Activated T-helper 2 cell treated with anti-CD3 and anti-CD28 coated beads, Interferon-gamma antibody, Interleukin-2, Interleukin-4, amounts not matched to agents 10 μg/mL and 5 μg/mL and 100 μg/mL, durations not matched to agents 14 hours and 24 hours and 36 hours (primary cell): ENCODE data around the gene P2RX5. TPM values are rescaled to one million over a fixed set of nuclear protein-coding genes. Genes with fewer than 3 reads are reported as not detected.

Experiments used
- DNase-seq: peaks from one replicate; pipeline ENCODE4 v3.0.0; 2021; ENCODE audit warnings: low spot score
- H3K27ac Mint-ChIP-seq: one replicate; pipeline ENCODE4 v1.8.0; 2021; ENCODE audit warnings: mixed read lengths
- H3K27me3 Mint-ChIP-seq: one replicate; pipeline ENCODE4 v1.8.0; 2021; ENCODE audit warnings: low read depth, mixed read lengths
- H3K36me3 Mint-ChIP-seq: one replicate; pipeline ENCODE4 v1.8.0; 2021; ENCODE audit warnings: low read depth, mixed read lengths
- H3K4me1 Mint-ChIP-seq: one replicate; pipeline ENCODE4 v1.8.0; 2021; ENCODE audit warnings: low read depth, mixed read lengths
- H3K4me3 Mint-ChIP-seq: one replicate; pipeline ENCODE4 v1.8.0; 2021; ENCODE audit warnings: low read depth, mild to moderate bottlenecking, moderate library complexity, mixed read lengths
- H3K9me3 Mint-ChIP-seq: one replicate; pipeline ENCODE4 v1.8.0; 2021; ENCODE audit warnings: mixed read lengths
- intact Hi-C: fragments of 100-400 bp; cut with micrococcal nuclease; formaldehyde crosslinking; loops from one replicate; pipeline ENCODE4 v1.15.1; 2023
- total RNA-seq: library from RNA; stranded (reverse); gene quantifications from 2 replicates; pipeline ENCODE4 v1.2.3, GENCODE V29; 2022

Gene P2RX5
- total RNA-seq, 1 donor from 2014 or later: 118 TPM

- no peak for DNase-seq
- Mint-ChIP-seq H3K27ac (no peak overlapping the region), H3K4me3 (no peak overlapping the region), H3K36me3 (peaks cover 39% of the 10 kb centered on the region), H3K9me3 (no peaks in the 10 kb centered on the region), H3K4me1 (peaks cover 9% of the 10 kb centered on the region), H3K27me3 (no peaks in the 10 kb centered on the region)
- intact Hi-C loops: no loop called here
These were observed 7.1 kb downstream of the P2RX5 start for GRCh38 chr17:3688852-3689261.

- Mint-ChIP-seq H3K27ac (no peak overlapping the region), H3K4me1 (peaks cover 8% of the 10 kb centered on the region)
These were observed 7.9 kb downstream of the P2RX5 start for GRCh38 chr17:3688027-3688553.

GRCh38 chr17:3685174-3685573 lies 10.8 kb downstream of the P2RX5 start:
- Mint-ChIP-seq H3K4me1 (peaks cover 6% of the 10 kb centered on the region), H3K4me3 (no peak overlapping the region), H3K36me3 (peaks cover 48% of the 10 kb centered on the region), H3K27me3 (no peaks in the 10 kb centered on the region), H3K9me3 (no peaks in the 10 kb centered on the region), H3K27ac (no peak overlapping the region)
- intact Hi-C loops: no loop called here
- DNase-seq: no peak

More at GRCh38 chr17:3688027-3688553, 7.9 kb downstream of the P2RX5 start:
- H3K4me3 Mint-ChIP-seq: no peak overlapping the region
- DNase-seq: no peak
- H3K36me3 Mint-ChIP-seq: peaks cover 42% of the 10 kb centered on the region
- H3K27me3 Mint-ChIP-seq: no peaks in the 10 kb centered on the region
- intact Hi-C loops: no loop called here
- no peaks in the 10 kb centered on the region for H3K9me3 Mint-ChIP-seq

- peak; percentile 43 for DNase-seq
- Mint-ChIP-seq H3K4me1 (peaks cover 6% of the 10 kb centered on the region), H3K4me3 (no peak overlapping the region), H3K27ac (peak overlapping the region; percentile 49), H3K27me3 (no peaks in the 10 kb centered on the region), H3K9me3 (no peaks in the 10 kb centered on the region), H3K36me3 (peaks cover 45% of the 10 kb centered on the region)
- intact Hi-C loops: loop anchor here (2.0 to 5.0 kb wide), 2 partner anchors 39 to 144 kb away; partner anchors contain the start of gene HASPIN
These were observed 12.9 kb downstream of the P2RX5 start for GRCh38 chr17:3683054-3683511.

GRCh38 chr17:3682033-3682432 lies 13.9 kb downstream of the P2RX5 start:
- Mint-ChIP-seq H3K4me1 (peaks cover 6% of the 10 kb centered on the region), H3K27me3 (no peaks in the 10 kb centered on the region), H3K27ac (no peak overlapping the region), H3K4me3 (no peak overlapping the region), H3K36me3 (peaks cover 54% of the 10 kb centered on the region), H3K9me3 (no peaks in the 10 kb centered on the region)
- no peak for DNase-seq
- intact Hi-C loops: loop anchor here (2.0 to 5.0 kb wide), 2 partner anchors 40 to 145 kb away; partner anchors contain the start of gene HASPIN

GRCh38 chr17:3681565-3681964 lies 14.4 kb downstream of the P2RX5 start:
- H3K27ac Mint-ChIP-seq: no peak overlapping the region
- H3K27me3 Mint-ChIP-seq: no peaks in the 10 kb centered on the region
- peaks cover 54% of the 10 kb centered on the region for H3K36me3 Mint-ChIP-seq
- H3K4me3 Mint-ChIP-seq: no peak overlapping the region
- intact Hi-C loops: loop anchor here (5.0 kb wide), 1 partner anchor 41 kb away; the partner anchor contains the start of gene HASPIN
- DNase-seq: no peak
- H3K4me1 Mint-ChIP-seq: peaks cover 6% of the 10 kb centered on the region
- no peaks in the 10 kb centered on the region for H3K9me3 Mint-ChIP-seq

GRCh38 chr17:3681057-3681456 lies 14.9 kb downstream of the P2RX5 start:
- intact Hi-C loops: loop anchor here (5.0 kb wide), 1 partner anchor 41 kb away; the partner anchor contains the start of gene HASPIN
- peaks cover 57% of the 10 kb centered on the region for H3K36me3 Mint-ChIP-seq
- no peak overlapping the region for H3K27ac Mint-ChIP-seq
- no peak for DNase-seq
- H3K9me3 Mint-ChIP-seq: no peaks in the 10 kb centered on the region
- H3K4me1 Mint-ChIP-seq: peaks cover 6% of the 10 kb centered on the region
- no peaks in the 10 kb centered on the region for H3K27me3 Mint-ChIP-seq
- H3K4me3 Mint-ChIP-seq: no peak overlapping the region

- Mint-ChIP-seq H3K9me3 (no peaks in the 10 kb centered on the region), H3K4me1 (peaks cover 6% of the 10 kb centered on the region), H3K36me3 (peaks cover 56% of the 10 kb centered on the region), H3K4me3 (no peak overlapping the region), H3K27me3 (no peaks in the 10 kb centered on the region), H3K27ac (no peak overlapping the region)
- no peak for DNase-seq
- intact Hi-C loops: loop anchor here (5.0 kb wide), 1 partner anchor 43 kb away; the partner anchor contains the start of gene HASPIN
These were observed 16.3 kb downstream of the P2RX5 start for GRCh38 chr17:3679531-3680126.

GRCh38 chr17:3678821-3679530 lies 17.0 kb downstream of the P2RX5 start:
- Mint-ChIP-seq H3K9me3 (no peaks in the 10 kb centered on the region), H3K4me3 (no peak overlapping the region), H3K27me3 (no peaks in the 10 kb centered on the region), H3K36me3 (peaks cover 52% of the 10 kb centered on the region), H3K4me1 (peaks cover 6% of the 10 kb centered on the region), H3K27ac (no peak overlapping the region)
- intact Hi-C loops: no loop called here
- no peak for DNase-seq

- peaks cover 46% of the 10 kb centered on the region for H3K36me3 Mint-ChIP-seq
- no peak for DNase-seq
- intact Hi-C loops: no loop called here
- H3K4me1 Mint-ChIP-seq: peaks cover 6% of the 10 kb centered on the region
- no peak overlapping the region for H3K27ac Mint-ChIP-seq
- no peak overlapping the region for H3K4me3 Mint-ChIP-seq
- H3K9me3 Mint-ChIP-seq: no peaks in the 10 kb centered on the region
- H3K27me3 Mint-ChIP-seq: no peaks in the 10 kb centered on the region
These were observed 17.7 kb downstream of the P2RX5 start for GRCh38 chr17:3678095-3678820.

- H3K36me3 Mint-ChIP-seq: peaks cover 38% of the 10 kb centered on the region
- no peak overlapping the region for H3K4me3 Mint-ChIP-seq
- H3K4me1 Mint-ChIP-seq: no peaks in the 10 kb centered on the region
- intact Hi-C loops: no loop called here
- H3K27ac Mint-ChIP-seq: no peak overlapping the region
- no peaks in the 10 kb centered on the region for H3K9me3 Mint-ChIP-seq
- no peak for DNase-seq
- no peaks in the 10 kb centered on the region for H3K27me3 Mint-ChIP-seq
These were observed 20.1 kb downstream of the P2RX5 start for GRCh38 chr17:3675886-3676285.

- intact Hi-C loops: no loop called here
- Mint-ChIP-seq H3K9me3 (no peaks in the 10 kb centered on the region), H3K36me3 (peaks cover 35% of the 10 kb centered on the region), H3K27me3 (no peaks in the 10 kb centered on the region), H3K4me3 (no peak overlapping the region), H3K4me1 (peaks cover 6% of the 10 kb centered on the region), H3K27ac (no peak overlapping the region)
- DNase-seq: no peak
These were observed 23.4 kb downstream of the P2RX5 start for GRCh38 chr17:3672571-3672970.
